SK-N-SH treated with all-trans-retinoic acid at 6 μM for 48 hours (cell line): Measurements from ENCODE around the gene B3GAT1.

Experiments
- ARNTL ChIP-seq: fragments of 450-650 bp; formaldehyde crosslinking; IDR thresholded peaks from 2 replicates; pipeline ENCODE4 v1.5.0; 2020; ENCODE audit warnings: low read depth, mild to moderate bottlenecking, moderate library complexity, borderline replicate concordance
- CSDC2 ChIP-seq: fragments of 250-450 bp; sonication (Bioruptor Pico); IDR thresholded peaks from 2 replicates; pipeline ENCODE4 v1.5.0; 2020; ENCODE audit warnings: mild to moderate bottlenecking, moderate library complexity
- OSR1 ChIP-seq: fragments of 250-450 bp; sonication (Bioruptor Pico); IDR thresholded peaks from 2 replicates; pipeline ENCODE4 v1.8.0; 2022; ENCODE audit warnings: moderate library complexity, mild to moderate bottlenecking, inconsistent platforms
- PATZ1 ChIP-seq: fragments of 250-450 bp; sonication (Bioruptor Pico); IDR thresholded peaks from 2 replicates; pipeline ENCODE4 v1.8.0; 2020; ENCODE audit warnings: mild to moderate bottlenecking, moderate library complexity, borderline replicate concordance
- PPARA ChIP-seq: fragments of 250-450 bp; sonication (Bioruptor Pico); IDR thresholded peaks from 2 replicates; pipeline ENCODE4 v1.5.0; 2020; ENCODE audit warnings: mild to moderate bottlenecking, borderline replicate concordance
- RARB ChIP-seq: fragments of 250-450 bp; sonication (Bioruptor Pico); IDR thresholded peaks from 2 replicates; pipeline ENCODE4 v1.8.0; 2021; ENCODE audit warnings: mild to moderate bottlenecking, moderate library complexity
- SNAI2 ChIP-seq: fragments of 250-450 bp; sonication (Bioruptor Pico); IDR thresholded peaks from 2 replicates; pipeline ENCODE4 v1.5.0; 2020; ENCODE audit warnings: mild to moderate bottlenecking, moderate library complexity
- TOX ChIP-seq: fragments of 250-450 bp; sonication (Bioruptor Pico); IDR thresholded peaks from 2 replicates; pipeline ENCODE4 v1.8.0; 2021; ENCODE audit warnings: mild to moderate bottlenecking, moderate library complexity, borderline replicate concordance
- ZC3H10 ChIP-seq: fragments of 250-450 bp; sonication (Bioruptor Pico); IDR thresholded peaks from 2 replicates; pipeline ENCODE4 v1.5.1; 2021; ENCODE audit warnings: mild to moderate bottlenecking, moderate library complexity
- ZFP3 ChIP-seq: fragments of 250-450 bp; sonication (Bioruptor Pico); IDR thresholded peaks from 2 replicates; pipeline ENCODE4 v1.5.0; 2020; ENCODE audit warnings: mild to moderate bottlenecking, moderate library complexity
- ZNF565 ChIP-seq: fragments of 450-650 bp; formaldehyde crosslinking; conservative IDR thresholded peaks from 2 replicates; pipeline ENCODE4 v1.5.0; 2020; ENCODE audit warnings: low read depth, mild to moderate bottlenecking, moderate library complexity
- ZNF70 ChIP-seq: fragments of 450-650 bp; formaldehyde crosslinking; IDR thresholded peaks from 2 replicates; pipeline ENCODE4 v1.5.0; 2020; ENCODE audit warnings: mild to moderate bottlenecking, moderate library complexity

DNA sequence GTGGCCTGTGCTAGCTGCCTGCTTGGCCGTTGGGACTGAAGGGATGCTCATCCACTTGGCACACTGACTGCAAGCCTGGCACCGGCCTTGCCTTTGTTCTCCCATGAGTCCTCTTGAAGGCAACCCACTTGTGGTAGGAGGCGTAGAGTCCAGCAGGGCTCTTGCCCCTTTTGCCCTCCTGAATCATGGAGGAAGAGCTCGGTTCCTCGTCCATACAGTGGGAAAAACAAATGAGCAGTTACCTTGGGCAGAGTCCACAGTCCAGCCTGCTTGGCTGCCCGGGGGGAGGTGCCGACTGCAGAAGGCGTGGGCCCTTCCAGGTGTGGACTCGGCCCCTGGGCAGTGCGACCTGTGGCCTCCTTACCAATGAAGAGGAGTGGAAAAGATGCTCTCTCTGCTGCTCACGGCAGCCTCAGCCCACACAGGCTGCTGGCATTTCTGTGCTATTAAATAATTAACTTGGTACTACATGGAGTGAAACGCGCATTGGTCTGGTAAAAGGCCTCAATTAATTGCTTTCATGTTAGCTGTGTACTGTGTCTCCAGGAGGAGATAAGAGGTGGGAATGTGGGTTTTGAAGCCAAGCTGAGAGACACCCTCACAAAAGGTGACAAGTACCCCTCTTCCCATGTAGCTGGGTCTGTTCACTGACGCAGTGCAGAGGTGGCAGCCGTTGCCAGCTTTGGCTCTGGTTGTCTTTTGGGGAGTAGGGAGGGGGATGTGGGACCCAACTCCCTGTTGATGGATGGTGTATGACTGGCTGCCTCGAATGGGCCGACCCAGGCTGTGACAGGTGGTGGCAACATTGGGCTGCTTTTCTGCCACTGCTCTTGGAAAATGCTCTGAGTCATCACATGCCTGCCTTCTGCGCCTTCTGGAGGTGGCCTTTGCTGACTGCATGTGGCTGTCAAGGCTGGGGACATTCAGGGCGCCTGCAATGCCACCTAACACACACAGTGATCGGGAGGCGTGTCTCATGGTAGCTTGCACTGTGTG is 26.8 kb upstream of the B3GAT1 start:
- TF ChIP-seq ARNTL (CRISPR knock-in tag) (no peak), OSR1 (CRISPR knock-in tag) (no peak), PPARA (CRISPR knock-in tag) (no peak), ZC3H10 (CRISPR knock-in tag) (no peak), PATZ1 (CRISPR knock-in tag) (no peak), RARB (no peak), SNAI2 (CRISPR knock-in tag) (no peak), ZFP3 (no peak), TOX (no peak), ZNF70 (CRISPR knock-in tag) (no peak), CSDC2 (CRISPR knock-in tag) (no peak), ZNF565 (CRISPR knock-in tag) (no peak)
